Neuronal stem cell (in vitro differentiated cells): ENCODE measurements around the gene RREB1.
A peak's percentile ranks its signal among the peaks of the same experiment; 100 is the strongest.

Source experiments
- DNase-seq: peaks from one replicate; pipeline ENCODE4 v3.0.0-alpha.2; 2013; ENCODE audit warnings: low spot score
- H2AFZ ChIP-seq: one replicate; pipeline ENCODE4 v1.6.1; 2013; ENCODE audit warnings: mild to moderate bottlenecking, low read length, inconsistent platforms
- H2AK5ac ChIP-seq: 2 replicates; pipeline ENCODE4 v1.6.1; 2013; ENCODE audit warnings: low read depth, mild to moderate bottlenecking, inconsistent platforms, low read length, moderate library complexity, mixed read lengths
- H2BK120ac ChIP-seq: 2 replicates; pipeline ENCODE4 v1.6.1; 2013; ENCODE audit warnings: low read depth, mild to moderate bottlenecking, inconsistent platforms, low read length, moderate library complexity, mixed read lengths
- H2BK12ac ChIP-seq: one replicate; pipeline ENCODE4 v1.6.1; 2013; ENCODE audit warnings: low read length, inconsistent platforms
- H2BK15ac ChIP-seq: 2 replicates; pipeline ENCODE4 v1.6.1; 2013; ENCODE audit warnings: mild to moderate bottlenecking, low read length, inconsistent platforms, mixed read lengths
- H2BK5ac ChIP-seq: one replicate; pipeline ENCODE4 v1.6.1; 2013; ENCODE audit warnings: inconsistent platforms, mild to moderate bottlenecking, low read length, moderate library complexity
- H3K14ac ChIP-seq: one replicate; pipeline ENCODE4 v1.6.1; 2013; ENCODE audit warnings: low read length, inconsistent platforms
- H3K18ac ChIP-seq: 2 replicates; pipeline ENCODE4 v1.6.1; 2013; ENCODE audit warnings: low read length, inconsistent platforms
- H3K23ac ChIP-seq: 2 replicates; pipeline ENCODE4 v1.6.1; 2013; ENCODE audit warnings: low read depth, mild to moderate bottlenecking, mixed read lengths, low read length, inconsistent platforms; ENCODE audit not compliant: poor library complexity
- H3K27ac ChIP-seq: replicated peaks from 3 replicates; pipeline ENCODE4 v1.5.1; 2013; ENCODE audit warnings: low read length, inconsistent platforms
- H3K27me3 ChIP-seq, 3 experiments: 2 replicates each; pipeline ENCODE4 v1.6.1; 2013; ENCODE audit warnings: low read length in 3 of 3, mild to moderate bottlenecking in 2 of 3, inconsistent platforms in 1 of 3, low read depth in 1 of 3, mixed read lengths in 1 of 3, moderate library complexity in 1 of 3; ENCODE audit not compliant: control insufficient read depth in 3 of 3, insufficient read depth in 3 of 3
- H3K36me3 ChIP-seq, 2 donors: replicated peaks in 1 of 2; 2 replicates each; pipeline ENCODE4 v1.6.1; 2013; ENCODE audit warnings: low read length in 2 of 2; ENCODE audit not compliant: control insufficient read depth in 2 of 2, insufficient read depth in 2 of 2
- H3K4ac ChIP-seq: 2 replicates; pipeline ENCODE4 v1.6.1; 2013; ENCODE audit warnings: inconsistent platforms, mild to moderate bottlenecking, low read length, moderate library complexity
- H3K4me1 ChIP-seq, 2 donors: 1 replicate in 1 of 2; 2 replicates in 1 of 2; pipeline ENCODE4 v1.6.1; 2013; ENCODE audit warnings: low read length in 2 of 2, low read depth in 1 of 2; ENCODE audit not compliant: control insufficient read depth in 2 of 2, insufficient read depth in 1 of 2
- H3K4me2 ChIP-seq: one replicate; pipeline ENCODE4 v1.6.1; 2013; ENCODE audit warnings: mild to moderate bottlenecking, low read length, inconsistent platforms; ENCODE audit not compliant: insufficient read depth, poor library complexity, severe bottlenecking
- H3K4me3 ChIP-seq, 2 donors: 2 replicates each; pipeline ENCODE4 v1.5.1; 2013; ENCODE audit warnings: low read length in 2 of 2, mild to moderate bottlenecking in 2 of 2, inconsistent platforms in 1 of 2, moderate library complexity in 1 of 2
- H3K79me1 ChIP-seq: one replicate; pipeline ENCODE4 v1.6.1; 2013; ENCODE audit warnings: low read depth, mild to moderate bottlenecking, inconsistent platforms, low read length, moderate library complexity
- H3K9ac ChIP-seq: one replicate; pipeline ENCODE4 v1.6.1; 2013; ENCODE audit warnings: mild to moderate bottlenecking, low read depth, low read length, inconsistent platforms; ENCODE audit not compliant: poor library complexity
- H3K9me3 ChIP-seq, 2 donors: replicated peaks in 1 of 2; 2 replicates each; pipeline versions ENCODE3 to v1.6.1; 2013; ENCODE audit warnings: low read length in 2 of 2, mild to moderate bottlenecking in 2 of 2, inconsistent platforms in 1 of 2, low read depth in 1 of 2, mixed read lengths in 1 of 2, moderate library complexity in 1 of 2; ENCODE audit not compliant: control insufficient read depth in 2 of 2, insufficient read depth in 1 of 2
- H4K8ac ChIP-seq: one replicate; pipeline ENCODE4 v1.6.1; 2013; ENCODE audit warnings: low read depth, mild to moderate bottlenecking, inconsistent platforms, low read length, moderate library complexity
- H4K91ac ChIP-seq: one replicate; pipeline ENCODE4 v1.6.1; 2013; ENCODE audit warnings: low read length, low read depth, mild to moderate bottlenecking, inconsistent platforms; ENCODE audit not compliant: poor library complexity
- WGBS, 2 donors: extraction: QIAGEN DNeasy Blood & Tissue Kit; methylation state at CpG; one replicate each; pipeline ENCODE4 v1.1.7; 2013; ENCODE audit warnings: missing lambda C conversion rate in 2 of 2, mixed read lengths in 1 of 2; ENCODE audit not compliant: insufficient read length in 2 of 2, insufficient replicate concordance in 1 of 2; ENCODE audit errors: extremely low coverage in 2 of 2; 5-methylcytosine and 5-hydroxymethylcytosine counted together

RREB1 gene

GRCh38 chr6:7135755-7136154, 28.0 kb downstream of the RREB1 start:
- Histone ChIP-seq H4K91ac (no peak overlapping the region), H3K27me3 (peaks cover 0 to 3% (median 0%) of the 10 kb centered on the region in 3 experiments), H3K27ac (no peak overlapping the region), H3K9ac (no peak overlapping the region), H3K36me3 (no peaks in the 10 kb centered on the region), H3K79me1 (no peaks in the 10 kb centered on the region), H2BK15ac (no peak overlapping the region), H3K23ac (no peak overlapping the region), H2BK120ac (no peak overlapping the region), H2BK12ac (no peak overlapping the region), H2AK5ac (no peak overlapping the region), H3K18ac (no peak overlapping the region), H2AFZ (no peak overlapping the region), H2BK5ac (no peak overlapping the region), H3K9me3 (no peaks in the 10 kb centered on the region), H4K8ac (no peak overlapping the region), H3K4me1 (peaks cover 12 to 25% of the 10 kb centered on the region in 2 donors), H3K4ac (no peak overlapping the region), H3K4me2 (no peak overlapping the region), H3K4me3 (no peak overlapping the region), H3K14ac (no peak overlapping the region)
- no peak for DNase-seq

- no peaks in the 10 kb centered on the region for H3K36me3 ChIP-seq
- peak overlapping the region; percentile 12 for H3K23ac ChIP-seq
- peak overlapping the region; percentile 63 for H2AFZ ChIP-seq
- peak overlapping the region; percentile 45 for H3K18ac ChIP-seq
- H3K27ac ChIP-seq: no peak overlapping the region
- no peaks in the 10 kb centered on the region for H3K9me3 ChIP-seq
- H3K4ac ChIP-seq: no peak overlapping the region
- no peak overlapping the region for H3K9ac ChIP-seq
- H2BK5ac ChIP-seq: no peak overlapping the region
- no peak overlapping the region for H2BK12ac ChIP-seq
- no peak overlapping the region for H2AK5ac ChIP-seq
- H3K4me1 ChIP-seq: peaks cover 14 to 25% of the 10 kb centered on the region in 2 donors
- H4K8ac ChIP-seq: no peak overlapping the region
- no peak overlapping the region for H3K4me3 ChIP-seq
- DNase-seq: no peak
- H2BK120ac ChIP-seq: no peak overlapping the region
- no peak overlapping the region for H3K4me2 ChIP-seq
- no CpG with 5 or more reads among the region's 8 CpGs for WGBS, 2 donors
- H4K91ac ChIP-seq: no peak overlapping the region
- H3K14ac ChIP-seq: no peak overlapping the region
- H2BK15ac ChIP-seq: no peak overlapping the region
- H3K79me1 ChIP-seq: no peaks in the 10 kb centered on the region
- H3K27me3 ChIP-seq: peaks cover 0 to 3% (median 0%) of the 10 kb centered on the region in 3 experiments
These were observed 29.1 kb downstream of the RREB1 start for GRCh38 chr6:7136859-7137334.

GRCh38 chr6:7137335-7138045, 29.7 kb downstream of the RREB1 start:
- Histone ChIP-seq H2AK5ac (no peak overlapping the region), H3K79me1 (no peaks in the 10 kb centered on the region), H3K9me3 (peaks cover 0 to 4% of the 10 kb centered on the region in 2 donors), H2BK15ac (no peak overlapping the region), H3K23ac (peak overlapping the region; percentile 12), H2BK12ac (no peak overlapping the region), H3K4me1 (peaks cover 14 to 25% of the 10 kb centered on the region in 2 donors), H2BK5ac (no peak overlapping the region), H2AFZ (peak overlapping the region; percentile 63), H4K91ac (no peak overlapping the region), H3K9ac (no peak overlapping the region), H3K4me3 (peak overlapping the region in 1 of 2 donors; percentile 18), H3K18ac (peak overlapping the region; percentile 45), H2BK120ac (no peak overlapping the region), H3K14ac (no peak overlapping the region), H3K36me3 (no peaks in the 10 kb centered on the region), H3K27me3 (peaks cover 0 to 3% (median 0%) of the 10 kb centered on the region in 3 experiments), H3K4ac (no peak overlapping the region), H4K8ac (no peak overlapping the region), H3K27ac (no peak overlapping the region), H3K4me2 (no peak overlapping the region)
- DNase-seq: no peak
- WGBS, 2 donors: no CpG with 5 or more reads among the region's 11 CpGs

- H3K9me3 ChIP-seq: peaks cover 0 to 4% of the 10 kb centered on the region in 2 donors
- H3K27ac ChIP-seq: no peak overlapping the region
- H2BK120ac ChIP-seq: no peak overlapping the region
- H3K36me3 ChIP-seq: no peaks in the 10 kb centered on the region
- H3K4me2 ChIP-seq: no peak overlapping the region
- no peak overlapping the region for H2BK5ac ChIP-seq
- H3K4ac ChIP-seq: no peak overlapping the region
- no peaks in the 10 kb centered on the region for H3K79me1 ChIP-seq
- peaks cover 14 to 25% of the 10 kb centered on the region in 2 donors for H3K4me1 ChIP-seq
- DNase-seq: no peak
- H4K91ac ChIP-seq: no peak overlapping the region
- H3K14ac ChIP-seq: no peak overlapping the region
- WGBS, 2 donors: no CpG with 5 or more reads among the region's 2 CpGs
- no peak overlapping the region for H4K8ac ChIP-seq
- no peak overlapping the region for H3K9ac ChIP-seq
- H3K27me3 ChIP-seq: peaks cover 0 to 3% (median 0%) of the 10 kb centered on the region in 3 experiments
- no peak overlapping the region for H3K18ac ChIP-seq
- H2AK5ac ChIP-seq: no peak overlapping the region
- H3K23ac ChIP-seq: no peak overlapping the region
- peak overlapping the region; percentile 63 for H2AFZ ChIP-seq
- no peak overlapping the region for H2BK12ac ChIP-seq
- peak overlapping the region in 1 of 2 donors; percentile 18 for H3K4me3 ChIP-seq
- no peak overlapping the region for H2BK15ac ChIP-seq
These were observed 30.3 kb downstream of the RREB1 start for GRCh38 chr6:7138046-7138531.
